ENCODE measurements around the gene ALCAM.

ALCAM gene

DNA sequence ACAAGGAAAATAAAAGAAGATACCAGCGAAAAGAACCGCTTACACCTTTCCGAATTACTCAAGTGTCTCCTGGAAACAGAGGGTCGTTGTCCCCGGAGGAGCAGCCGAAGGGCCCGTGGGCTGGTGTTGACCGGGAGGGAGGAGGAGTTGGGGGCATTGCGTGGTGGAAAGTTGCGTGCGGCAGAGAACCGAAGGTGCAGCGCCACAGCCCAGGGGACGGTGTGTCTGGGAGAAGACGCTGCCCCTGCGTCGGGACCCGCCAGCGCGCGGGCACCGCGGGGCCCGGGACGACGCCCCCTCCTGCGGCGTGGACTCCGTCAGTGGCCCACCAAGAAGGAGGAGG, 325 bp downstream of the ALCAM start:
- Histone ChIP-seq H3K4me3 (ENCODE audit: insufficient read depth, low read depth, low read length, poor library complexity, severe bottlenecking) (peak overlapping the region; percentile 80), H3K27ac (ENCODE audit: insufficient read depth, low read length, poor library complexity, severe bottlenecking) (peak overlapping the region; percentile 95), H3K9me3 (ENCODE audit: control insufficient read depth, low read length) (no peaks in the 10 kb centered on the region), H3K36me3 (ENCODE audit: control insufficient read depth, insufficient read depth, low read length) (no peaks in the 10 kb centered on the region), H3K27me3 (replicated peaks; ENCODE audit: control insufficient read depth, insufficient read depth, low read length, poor library complexity, severe bottlenecking) (no peaks in the 10 kb centered on the region), H3K4me1 (ENCODE audit: control insufficient read depth, insufficient read depth, low read length, poor library complexity, severe bottlenecking) (peaks cover 10% of the 10 kb centered on the region)
- DNase-seq, result peak in 2 of 3 donors; percentile 9 to 34

DNA sequence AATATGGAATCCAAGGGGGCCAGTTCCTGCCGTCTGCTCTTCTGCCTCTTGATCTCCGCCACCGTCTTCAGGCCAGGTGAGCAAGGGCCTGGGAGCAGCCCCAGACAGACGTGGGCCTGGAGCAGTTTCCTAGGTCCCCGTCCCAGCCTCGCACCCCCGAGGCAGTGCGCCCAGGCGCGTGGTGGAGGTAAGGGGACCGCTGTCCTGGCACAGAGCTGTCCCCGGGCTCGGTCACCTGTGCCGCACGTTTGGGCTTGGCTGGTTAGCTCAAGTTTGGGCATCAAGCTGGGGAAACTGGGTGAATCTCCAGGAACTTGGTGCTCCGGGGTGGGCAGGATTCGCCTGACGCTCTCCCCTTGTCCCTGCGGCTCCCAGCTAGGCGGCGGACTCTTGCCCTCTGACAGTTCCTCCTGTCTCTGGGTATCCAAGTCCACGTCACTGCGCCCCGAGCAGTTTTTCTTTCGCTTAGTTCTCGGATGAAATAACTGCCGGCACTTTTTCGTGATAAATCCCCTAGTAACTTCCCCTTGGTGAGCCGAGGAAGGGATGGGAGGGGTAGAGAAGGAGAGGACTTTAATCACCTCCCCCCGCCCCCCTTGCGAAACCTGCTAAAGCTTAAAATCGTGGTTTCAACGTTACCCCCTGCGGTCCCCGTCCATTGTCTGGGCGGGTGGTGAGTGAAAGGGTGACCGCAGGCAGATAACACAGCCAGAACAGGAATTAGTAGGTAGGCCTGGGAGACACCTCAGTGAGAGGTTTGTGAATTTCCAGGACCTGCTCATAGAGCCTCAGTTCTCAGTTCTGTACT, 901 bp downstream of the ALCAM start:
- DNase-seq, result peak; percentile 61 to 69 (median 67)

DNA sequence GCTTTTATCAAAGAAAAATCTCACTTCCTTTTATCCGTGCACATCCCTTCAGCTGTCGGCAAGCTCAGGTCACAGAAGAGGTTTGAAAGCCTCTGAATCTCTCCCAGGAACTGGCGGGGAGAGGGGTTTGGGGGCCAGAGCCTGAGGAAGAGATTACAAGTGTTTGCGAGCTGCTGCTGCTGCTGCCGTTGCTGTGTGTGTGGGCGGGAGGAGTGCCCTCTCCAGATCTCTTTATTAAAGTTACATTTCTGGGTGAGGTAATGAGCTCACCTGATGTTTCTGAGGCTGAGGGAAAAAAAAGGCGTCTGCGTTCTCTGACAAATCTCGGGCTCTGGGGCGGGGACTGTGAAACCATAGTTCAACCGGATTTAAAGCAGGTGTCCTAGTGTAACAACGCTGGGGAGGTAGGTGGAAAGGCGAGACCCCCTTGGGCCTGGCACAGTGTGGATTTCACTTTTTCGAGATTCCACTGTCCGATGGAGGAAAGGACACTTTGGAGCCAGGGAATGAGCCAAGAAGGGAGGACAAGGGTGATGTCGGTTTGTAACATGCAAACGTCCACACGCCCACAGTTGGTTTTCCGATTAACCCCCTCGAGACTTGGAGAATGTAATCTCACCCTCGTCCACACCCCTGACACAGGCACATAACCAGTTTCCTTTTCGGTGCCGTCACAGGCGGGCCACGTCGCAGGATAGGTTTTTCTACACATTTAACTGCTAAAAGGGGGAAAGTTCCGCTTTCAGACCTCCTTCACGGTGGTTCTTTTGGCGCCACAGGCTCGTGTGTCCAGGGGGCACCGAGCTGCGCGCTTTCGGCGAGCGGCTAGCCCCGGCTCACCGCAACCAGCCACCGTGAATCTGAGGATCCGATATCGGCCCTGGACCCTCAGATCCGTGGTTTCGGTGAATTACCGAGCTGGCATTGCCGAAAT, 2.1 kb downstream of the ALCAM start:
- H3K4me1 ChIP-seq (ENCODE audit: control insufficient read depth, insufficient read depth, low read length, poor library complexity, severe bottlenecking), result peaks cover 10% of the 10 kb centered on the region
- peak overlapping the region; percentile 80 for H3K4me3 ChIP-seq (ENCODE audit: insufficient read depth, low read depth, low read length, poor library complexity, severe bottlenecking)
- H3K9me3 ChIP-seq (ENCODE audit: control insufficient read depth, low read length), result no peaks in the 10 kb centered on the region
- H3K27ac ChIP-seq (ENCODE audit: insufficient read depth, low read length, poor library complexity, severe bottlenecking), result peak overlapping the region; percentile 95
- no peaks in the 10 kb centered on the region for H3K27me3 ChIP-seq (replicated peaks; ENCODE audit: control insufficient read depth, insufficient read depth, low read length, poor library complexity, severe bottlenecking)
- DNase-seq, result peak; percentile 68 to 70 (median 69)
- H3K36me3 ChIP-seq (ENCODE audit: control insufficient read depth, insufficient read depth, low read length), result no peaks in the 10 kb centered on the region

More for the DNA sequence above, 901 bp downstream of the ALCAM start:
- Histone ChIP-seq H3K9me3 (ENCODE audit: control insufficient read depth, low read length) (no peaks in the 10 kb centered on the region), H3K4me1 (ENCODE audit: control insufficient read depth, insufficient read depth, low read length, poor library complexity, severe bottlenecking) (peaks cover 10% of the 10 kb centered on the region), H3K27me3 (replicated peaks; ENCODE audit: control insufficient read depth, insufficient read depth, low read length, poor library complexity, severe bottlenecking) (no peaks in the 10 kb centered on the region), H3K4me3 (ENCODE audit: insufficient read depth, low read depth, low read length, poor library complexity, severe bottlenecking) (peak overlapping the region; percentile 80), H3K36me3 (ENCODE audit: control insufficient read depth, insufficient read depth, low read length) (no peaks in the 10 kb centered on the region), H3K27ac (ENCODE audit: insufficient read depth, low read length, poor library complexity, severe bottlenecking) (peak overlapping the region; percentile 95)

DNA sequence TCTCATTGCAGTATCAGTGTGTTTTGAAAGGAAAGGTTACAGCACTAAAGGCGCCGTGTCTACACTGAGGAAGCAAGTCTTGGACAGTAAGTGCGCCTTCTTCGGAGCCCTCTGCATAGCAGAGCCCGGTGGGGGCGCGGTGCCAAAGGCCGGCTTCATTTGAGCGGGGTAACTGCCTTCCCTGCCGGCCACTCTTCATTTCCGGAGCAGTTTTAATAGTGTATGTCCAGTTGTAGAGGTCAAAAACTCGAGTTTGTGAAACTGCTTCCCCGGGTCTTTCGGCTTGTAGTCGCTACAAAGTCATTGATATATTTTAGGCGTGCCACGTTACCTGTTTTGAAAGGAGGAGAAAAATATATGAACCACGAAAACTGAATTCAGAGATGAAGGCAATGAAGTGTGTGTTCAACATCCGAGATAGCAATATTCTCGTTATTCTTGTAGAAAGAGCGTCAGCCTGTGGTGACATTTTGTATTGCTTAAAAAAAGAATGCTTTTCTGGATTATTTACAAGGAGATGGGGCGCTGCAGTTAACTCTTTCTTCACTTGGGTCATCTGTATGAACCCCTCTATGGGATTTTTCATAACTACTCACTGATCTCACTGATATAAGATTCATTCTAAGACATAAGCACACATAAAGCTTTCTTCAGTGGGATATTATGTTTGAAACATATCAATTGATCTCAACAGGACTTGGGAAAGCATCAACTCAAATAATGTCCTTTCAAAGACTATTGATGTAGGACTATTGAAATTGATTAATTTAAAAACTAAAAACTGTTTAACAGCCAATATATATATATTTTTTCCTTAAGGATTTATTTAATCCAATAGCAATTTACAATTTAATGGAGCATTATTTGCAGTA, 3.0 kb downstream of the ALCAM start:
- DNase-seq, result peak; percentile 3 to 17 (median 12)
- Histone ChIP-seq H3K9me3 (ENCODE audit: control insufficient read depth, low read length) (no peaks in the 10 kb centered on the region), H3K27me3 (replicated peaks; ENCODE audit: control insufficient read depth, insufficient read depth, low read length, poor library complexity, severe bottlenecking) (no peaks in the 10 kb centered on the region), H3K4me1 (ENCODE audit: control insufficient read depth, insufficient read depth, low read length, poor library complexity, severe bottlenecking) (peaks cover 10% of the 10 kb centered on the region), H3K27ac (ENCODE audit: insufficient read depth, low read length, poor library complexity, severe bottlenecking) (peak overlapping the region; percentile 95), H3K4me3 (ENCODE audit: insufficient read depth, low read depth, low read length, poor library complexity, severe bottlenecking) (peak overlapping the region; percentile 80), H3K36me3 (ENCODE audit: control insufficient read depth, insufficient read depth, low read length) (no peaks in the 10 kb centered on the region)

DNA sequence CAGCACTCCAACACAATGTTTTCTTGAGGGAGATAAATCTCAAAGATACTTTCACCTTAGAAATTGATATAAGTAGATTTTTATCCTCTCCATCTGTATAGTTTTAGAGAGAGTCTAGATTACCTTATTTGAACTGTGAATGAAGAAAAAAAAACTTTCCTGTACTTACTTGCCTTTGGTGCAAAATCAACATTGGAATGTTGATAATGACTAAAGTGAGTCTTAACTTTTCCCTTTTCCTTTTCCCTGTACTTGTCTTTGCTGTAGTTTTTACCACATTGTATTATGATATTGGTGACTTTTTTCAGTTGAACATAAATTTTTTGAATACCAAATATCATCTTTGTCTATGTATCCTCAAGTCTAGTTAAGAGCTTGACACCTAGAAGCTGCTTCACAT, 6.7 kb downstream of the ALCAM start:
- Histone ChIP-seq H3K27me3 (replicated peaks; ENCODE audit: control insufficient read depth, insufficient read depth, low read length, poor library complexity, severe bottlenecking) (no peaks in the 10 kb centered on the region), H3K36me3 (ENCODE audit: control insufficient read depth, insufficient read depth, low read length) (no peaks in the 10 kb centered on the region), H3K4me1 (ENCODE audit: control insufficient read depth, insufficient read depth, low read length, poor library complexity, severe bottlenecking) (no peaks in the 10 kb centered on the region), H3K9me3 (ENCODE audit: control insufficient read depth, low read length) (no peaks in the 10 kb centered on the region), H3K4me3 (ENCODE audit: insufficient read depth, low read depth, low read length, poor library complexity, severe bottlenecking) (no peak overlapping the region), H3K27ac (ENCODE audit: insufficient read depth, low read length, poor library complexity, severe bottlenecking) (no peak overlapping the region)
- DNase-seq, result no peak

DNA sequence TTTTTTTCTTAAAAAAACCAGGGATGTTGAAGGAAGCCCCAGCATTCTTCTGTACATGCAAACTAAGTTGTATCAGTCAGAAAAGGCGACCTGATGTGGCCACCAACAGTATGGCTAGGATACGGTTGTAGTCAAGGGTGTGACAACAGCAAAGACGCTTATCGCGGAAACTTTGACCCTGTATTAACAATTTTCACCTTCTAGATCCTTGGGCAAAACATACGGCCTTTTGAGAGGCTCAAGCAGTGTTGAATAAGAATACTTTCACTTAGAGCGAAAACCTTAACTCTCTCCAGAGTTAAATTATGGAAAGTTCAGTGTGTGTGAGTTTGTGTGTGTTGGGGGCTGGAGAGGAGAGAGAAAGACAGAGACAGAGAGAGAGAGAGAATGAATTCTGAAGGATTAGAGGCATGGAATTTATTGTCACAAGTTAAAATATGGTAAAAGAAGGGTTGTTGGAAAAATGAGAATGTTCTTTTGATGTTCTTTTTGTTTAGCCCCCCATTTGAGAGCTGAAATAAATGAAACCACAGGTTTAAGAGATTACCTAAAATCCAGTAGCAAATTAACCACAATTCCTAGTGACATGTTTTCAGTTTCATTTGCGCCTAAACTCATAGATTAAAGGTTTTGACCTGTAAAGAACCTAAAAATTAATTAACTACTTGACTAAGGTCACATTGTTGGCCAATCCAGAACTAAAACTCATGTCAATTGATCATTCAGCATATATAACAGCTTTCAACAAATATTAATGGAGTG, 9.2 kb downstream of the ALCAM start:
- H3K4me3 ChIP-seq (ENCODE audit: insufficient read depth, low read depth, low read length, poor library complexity, severe bottlenecking), result no peak overlapping the region
- no peaks in the 10 kb centered on the region for H3K9me3 ChIP-seq (ENCODE audit: control insufficient read depth, low read length)
- H3K27ac ChIP-seq (ENCODE audit: insufficient read depth, low read length, poor library complexity, severe bottlenecking), result no peak overlapping the region
- no peaks in the 10 kb centered on the region for H3K4me1 ChIP-seq (ENCODE audit: control insufficient read depth, insufficient read depth, low read length, poor library complexity, severe bottlenecking)
- DNase-seq, result no peak
- no peaks in the 10 kb centered on the region for H3K27me3 ChIP-seq (replicated peaks; ENCODE audit: control insufficient read depth, insufficient read depth, low read length, poor library complexity, severe bottlenecking)
- H3K36me3 ChIP-seq (ENCODE audit: control insufficient read depth, insufficient read depth, low read length), result no peaks in the 10 kb centered on the region

DNA sequence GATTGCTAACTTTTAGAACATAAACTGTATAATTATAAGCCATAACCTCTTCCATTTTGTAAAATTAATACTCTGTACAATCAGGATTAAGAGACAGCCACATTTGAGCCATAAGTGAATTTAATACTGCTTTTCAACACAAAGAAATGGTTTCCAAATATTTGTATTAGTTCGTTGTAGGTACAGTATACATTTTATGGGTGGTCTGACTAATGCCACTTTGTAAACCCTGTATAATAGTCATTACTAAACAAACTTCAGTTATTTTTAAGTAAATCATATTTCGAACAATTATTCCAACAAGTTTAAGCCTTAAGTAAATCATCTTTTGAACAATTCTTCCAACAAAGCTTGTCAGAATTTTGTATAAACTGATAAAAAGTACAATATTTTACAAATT, 11.0 kb downstream of the ALCAM start:
- no peaks in the 10 kb centered on the region for H3K36me3 ChIP-seq (ENCODE audit: control insufficient read depth, insufficient read depth, low read length)
- no peaks in the 10 kb centered on the region for H3K27me3 ChIP-seq (replicated peaks; ENCODE audit: control insufficient read depth, insufficient read depth, low read length, poor library complexity, severe bottlenecking)
- no peaks in the 10 kb centered on the region for H3K4me1 ChIP-seq (ENCODE audit: control insufficient read depth, insufficient read depth, low read length, poor library complexity, severe bottlenecking)
- no peaks in the 10 kb centered on the region for H3K9me3 ChIP-seq (ENCODE audit: control insufficient read depth, low read length)
- H3K27ac ChIP-seq (ENCODE audit: insufficient read depth, low read length, poor library complexity, severe bottlenecking), result no peak overlapping the region
- H3K4me3 ChIP-seq (ENCODE audit: insufficient read depth, low read depth, low read length, poor library complexity, severe bottlenecking), result no peak overlapping the region
- no peak for DNase-seq

DNA sequence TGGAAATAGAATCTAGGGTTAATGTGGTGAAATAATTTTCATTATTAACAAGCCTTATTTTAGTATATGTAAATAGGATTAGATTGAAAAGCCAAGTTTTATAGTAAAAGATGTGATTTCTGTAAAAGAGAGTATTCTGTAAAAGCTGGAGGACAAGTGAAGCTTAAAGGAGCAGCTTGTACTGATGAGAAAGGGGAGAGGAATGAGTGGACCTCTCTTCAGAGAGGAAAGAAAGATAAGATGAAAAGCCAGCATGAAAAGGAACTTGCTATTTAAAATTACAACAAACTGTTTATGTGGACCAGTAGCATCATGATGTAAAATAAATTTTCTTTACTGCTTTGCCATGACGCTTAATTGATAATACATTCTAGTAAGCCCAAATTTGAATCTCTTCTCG, 18.5 kb downstream of the ALCAM start:
- Histone ChIP-seq H3K4me1 (ENCODE audit: control insufficient read depth, insufficient read depth, low read length, poor library complexity, severe bottlenecking) (no peaks in the 10 kb centered on the region), H3K27ac (ENCODE audit: insufficient read depth, low read length, poor library complexity, severe bottlenecking) (no peak overlapping the region), H3K4me3 (ENCODE audit: insufficient read depth, low read depth, low read length, poor library complexity, severe bottlenecking) (no peak overlapping the region), H3K9me3 (ENCODE audit: control insufficient read depth, low read length) (no peaks in the 10 kb centered on the region), H3K27me3 (replicated peaks; ENCODE audit: control insufficient read depth, insufficient read depth, low read length, poor library complexity, severe bottlenecking) (no peaks in the 10 kb centered on the region), H3K36me3 (ENCODE audit: control insufficient read depth, insufficient read depth, low read length) (no peaks in the 10 kb centered on the region)
- DNase-seq, result no peak

DNA sequence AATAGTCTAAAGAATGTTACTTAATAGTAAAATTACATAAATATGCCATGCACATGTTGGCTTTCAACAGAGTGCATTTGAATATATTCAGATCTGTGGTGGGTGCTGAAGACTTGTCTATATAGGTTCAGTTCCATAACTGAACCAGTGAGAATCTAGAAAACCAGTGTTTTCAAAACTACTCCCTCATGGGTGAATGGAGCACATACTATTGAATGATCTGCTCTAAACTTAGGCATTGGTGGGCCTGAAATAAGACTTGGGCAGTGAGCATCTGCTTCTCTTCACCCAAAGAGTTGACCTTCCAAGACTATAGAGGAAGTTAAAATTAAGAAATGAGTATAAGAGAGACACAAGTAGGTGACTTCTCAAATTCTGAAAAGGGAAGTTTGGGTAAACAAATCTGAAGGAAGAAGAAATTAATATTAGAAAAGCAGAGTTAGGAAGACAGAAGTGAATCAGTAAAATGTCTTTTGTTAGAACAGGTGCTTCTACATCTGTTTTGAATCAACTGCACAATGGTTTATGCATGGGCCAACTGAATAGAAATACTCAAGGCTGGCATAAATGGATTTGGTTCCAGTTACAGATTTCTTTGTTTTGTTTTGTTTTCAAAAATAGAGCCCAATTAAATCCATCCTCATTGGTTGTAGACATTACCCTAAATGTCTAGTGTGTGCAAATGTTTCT, 19.3 kb downstream of the ALCAM start:
- no peaks in the 10 kb centered on the region for H3K4me1 ChIP-seq (ENCODE audit: control insufficient read depth, insufficient read depth, low read length, poor library complexity, severe bottlenecking)
- H3K9me3 ChIP-seq (ENCODE audit: control insufficient read depth, low read length), result no peaks in the 10 kb centered on the region
- no peak overlapping the region for H3K27ac ChIP-seq (ENCODE audit: insufficient read depth, low read length, poor library complexity, severe bottlenecking)
- H3K27me3 ChIP-seq (replicated peaks; ENCODE audit: control insufficient read depth, insufficient read depth, low read length, poor library complexity, severe bottlenecking), result no peaks in the 10 kb centered on the region
- no peak for DNase-seq
- no peaks in the 10 kb centered on the region for H3K36me3 ChIP-seq (ENCODE audit: control insufficient read depth, insufficient read depth, low read length)
- H3K4me3 ChIP-seq (ENCODE audit: insufficient read depth, low read depth, low read length, poor library complexity, severe bottlenecking), result no peak overlapping the region

Measured in effector memory CD4-positive, alpha-beta T cell (primary cell).